HG03575 (cell line): ENCODE measurements around the gene NPR2.
A peak's percentile ranks its signal among the peaks of the same experiment; 100 is the strongest.

Source experiments
- ATAC-seq: cut with Tn5 transposase; IDR thresholded peaks from one replicate; pipeline ENCODE4 v1.9.1; 2021; ENCODE audit not compliant: unreplicated experiment, insufficient number of reproducible peaks, low FRiP score; ENCODE audit errors: extremely low read depth

Gene NPR2

DNA sequence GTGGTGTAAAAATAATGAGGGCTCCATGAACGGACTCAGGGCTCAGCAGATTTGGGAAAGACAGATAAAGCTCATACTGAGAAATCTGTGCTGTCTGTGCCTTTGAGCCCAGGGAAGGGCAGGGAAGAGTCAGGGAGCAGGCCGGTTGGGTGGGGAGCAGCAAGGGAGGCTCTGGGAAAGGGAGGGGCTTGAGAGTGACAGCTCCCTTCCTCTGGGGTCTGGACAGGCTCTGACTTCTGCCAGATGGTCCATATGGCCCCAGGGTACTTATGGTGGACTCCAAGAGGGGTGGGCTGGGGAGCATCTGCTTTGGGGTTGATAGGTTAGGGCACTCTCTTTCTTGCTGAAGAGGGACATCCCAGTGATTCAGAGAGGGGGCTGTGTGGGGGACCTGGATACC lies 2.1 kb downstream of the NPR2 start:
- no peak for ATAC-seq

DNA sequence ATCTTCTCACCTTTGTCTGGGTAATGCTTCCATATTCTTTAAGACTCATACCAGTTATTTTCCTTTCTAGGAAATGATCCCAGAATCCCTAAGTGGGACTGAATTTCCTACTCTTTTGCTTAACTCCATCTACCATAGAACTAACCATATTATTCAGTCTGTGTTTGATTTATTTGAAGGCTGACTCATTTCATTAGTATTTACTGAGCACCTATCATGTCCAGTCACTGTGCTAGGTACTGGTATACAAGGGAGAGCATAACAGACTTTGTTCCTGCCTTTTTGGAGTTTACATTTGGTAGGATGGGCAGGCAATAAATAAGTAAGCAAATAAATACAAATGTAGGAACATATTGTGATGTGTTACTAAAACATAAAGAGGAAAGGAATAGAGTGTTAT lies 4.3 kb downstream of the NPR2 start:
- no peak for ATAC-seq

DNA sequence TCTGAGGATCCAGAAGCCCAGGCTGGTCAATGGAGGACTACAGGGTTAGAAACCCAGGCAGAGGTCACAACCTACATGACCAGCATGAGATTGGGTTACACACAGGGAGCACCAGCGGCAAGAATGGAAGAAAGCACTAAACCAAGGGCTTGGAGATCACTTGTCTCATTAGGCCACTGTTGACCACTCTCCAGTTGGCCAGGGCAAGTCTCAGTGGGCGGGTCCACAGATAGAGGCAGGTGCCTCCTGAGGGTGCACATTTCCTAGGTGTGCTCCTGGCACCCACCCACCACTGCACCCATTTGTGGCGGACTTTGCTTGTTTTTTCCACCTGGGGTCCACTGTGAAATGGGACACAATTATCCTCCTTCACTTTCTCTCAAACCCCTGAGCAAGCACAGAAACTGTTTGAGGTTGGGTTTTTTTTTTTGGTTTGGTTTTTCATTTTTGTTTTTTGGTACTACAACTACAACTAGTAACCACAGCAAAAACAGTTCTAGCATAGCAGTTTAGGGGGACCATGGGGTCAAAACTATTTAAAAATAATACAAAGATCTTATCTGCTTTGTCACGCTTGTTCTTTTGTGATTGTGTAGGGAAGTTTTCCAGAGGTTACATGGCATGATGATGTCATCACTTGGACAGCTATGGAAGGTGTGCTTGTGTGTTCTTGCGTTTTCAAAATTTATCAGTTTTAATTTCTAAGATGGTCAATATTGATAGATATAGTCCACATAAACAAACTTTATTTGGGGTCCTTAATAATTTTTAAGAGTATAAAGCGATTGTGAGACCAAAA lies 6.1 kb downstream of the NPR2 start:
- no peak for ATAC-seq

DNA sequence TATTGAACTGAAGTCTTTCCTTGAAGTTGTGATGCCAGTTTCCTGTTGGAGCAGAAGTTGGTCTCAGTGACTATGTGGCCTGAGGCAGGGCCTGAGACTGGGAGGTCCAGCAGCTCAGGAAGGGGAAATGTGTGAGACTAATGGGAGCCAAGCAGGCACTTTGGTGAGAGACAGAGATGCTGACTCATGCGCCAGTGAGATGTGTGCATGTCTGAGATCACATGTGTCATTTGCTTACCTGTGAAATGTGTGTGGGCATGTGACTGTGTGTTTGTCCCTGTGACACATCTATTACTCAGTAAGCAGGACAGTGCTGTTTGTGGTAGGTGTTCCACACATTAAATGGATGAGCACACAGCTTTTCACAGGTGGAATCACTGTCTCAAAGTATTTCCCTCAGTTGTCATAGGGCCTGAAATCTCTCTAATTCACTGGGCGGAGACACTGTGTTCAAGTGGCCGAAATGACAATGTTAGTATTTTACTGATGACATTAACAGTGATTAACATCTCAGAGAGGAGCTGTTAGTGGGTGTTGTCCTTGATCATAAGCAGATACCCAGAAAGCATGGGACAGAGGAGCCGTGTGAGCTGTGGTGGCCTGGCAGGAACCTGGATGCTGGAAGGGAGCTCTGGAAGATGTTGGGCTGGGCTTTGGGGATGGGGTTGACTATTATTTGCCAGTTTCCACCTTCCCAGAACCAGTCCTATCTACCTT lies 7.4 kb downstream of the NPR2 start:
- ATAC-seq: no peak

DNA sequence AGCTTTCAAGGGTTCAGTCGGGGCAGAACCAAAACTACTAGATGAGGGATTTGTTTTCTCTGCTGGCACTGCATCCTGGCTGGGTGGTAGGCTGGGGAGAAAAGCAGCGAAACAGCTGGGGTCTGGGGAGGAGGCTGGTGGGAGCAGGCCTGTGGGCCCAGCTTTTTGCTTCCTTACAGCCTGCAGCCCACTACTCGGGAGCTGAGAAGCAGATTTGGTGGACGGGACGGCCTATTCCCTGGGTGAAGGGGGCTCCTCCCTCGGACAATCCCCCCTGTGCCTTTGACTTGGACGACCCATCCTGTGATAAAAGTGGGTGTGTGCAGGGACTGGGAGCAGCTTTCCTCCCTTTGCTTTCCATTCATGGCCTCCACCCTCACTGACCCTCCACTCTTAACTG lies 9.1 kb downstream of the NPR2 start:
- no peak for ATAC-seq

DNA sequence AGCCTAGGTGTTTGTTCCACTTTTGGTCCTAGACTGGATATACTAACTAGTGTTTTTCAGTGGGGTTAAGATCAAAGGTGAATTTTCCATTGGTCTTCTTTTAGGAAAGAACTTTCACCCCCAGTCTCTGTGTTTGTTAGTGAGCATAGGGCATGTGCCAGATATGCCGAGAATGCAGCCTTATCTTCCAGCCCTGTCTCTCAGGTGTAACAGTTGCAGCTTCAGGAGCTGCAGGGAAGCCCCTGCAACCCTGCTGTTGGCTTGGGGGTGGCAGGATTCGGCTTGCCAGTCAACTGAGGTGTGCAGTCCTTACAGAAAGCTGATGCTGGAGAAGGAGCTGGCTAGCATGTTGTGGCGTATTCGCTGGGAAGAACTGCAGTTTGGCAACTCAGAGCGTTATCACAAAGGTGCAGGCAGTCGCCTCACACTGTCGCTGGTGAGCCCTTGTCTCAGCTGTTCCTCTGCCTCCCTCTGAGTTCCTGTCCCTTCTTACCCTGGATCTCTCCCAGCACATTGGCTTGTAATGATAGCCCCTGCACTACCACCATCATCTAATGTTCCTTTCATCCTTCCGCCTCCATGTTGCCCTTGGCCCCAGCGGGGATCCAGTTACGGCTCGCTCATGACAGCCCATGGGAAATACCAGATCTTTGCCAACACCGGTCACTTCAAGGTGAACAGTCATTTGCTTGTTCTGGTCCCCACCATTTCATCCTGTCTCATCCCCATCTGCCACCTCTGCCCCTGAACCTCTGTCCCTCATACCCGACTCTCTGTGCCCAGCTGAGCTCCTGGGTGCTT lies 10.1 kb downstream of the NPR2 start:
- ATAC-seq: no peak

DNA sequence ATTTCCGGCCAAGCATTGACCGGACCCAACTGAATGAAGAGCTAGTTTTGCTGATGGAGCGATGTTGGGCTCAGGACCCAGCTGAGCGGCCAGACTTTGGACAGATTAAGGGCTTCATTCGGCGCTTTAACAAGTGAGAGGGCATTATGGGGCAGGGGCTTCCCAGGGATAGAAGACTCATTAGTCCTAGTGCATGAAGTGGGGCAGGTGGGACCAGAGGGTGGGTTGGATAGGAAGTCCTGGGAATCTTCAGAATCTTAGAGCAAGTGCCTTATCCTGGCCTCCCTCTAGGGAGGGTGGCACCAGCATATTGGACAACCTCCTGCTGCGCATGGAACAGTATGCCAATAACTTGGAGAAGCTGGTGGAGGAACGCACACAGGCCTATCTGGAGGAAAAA lies 14.7 kb downstream of the NPR2 start:
- ATAC-seq: no peak

DNA sequence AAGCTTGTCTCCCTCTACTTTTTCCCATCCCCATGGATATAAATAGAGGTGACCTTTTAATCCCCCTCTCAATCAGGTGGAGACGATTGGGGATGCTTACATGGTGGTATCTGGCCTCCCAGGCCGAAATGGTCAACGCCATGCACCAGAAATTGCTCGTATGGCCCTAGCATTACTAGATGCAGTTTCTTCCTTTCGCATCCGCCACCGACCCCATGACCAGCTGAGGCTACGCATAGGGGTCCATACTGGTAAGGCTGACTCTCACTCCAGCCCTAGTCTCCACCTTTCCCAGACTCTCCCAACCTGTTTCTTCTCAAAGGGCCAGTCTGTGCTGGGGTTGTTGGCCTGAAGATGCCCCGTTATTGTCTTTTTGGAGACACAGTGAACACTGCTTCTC lies 17.0 kb downstream of the NPR2 start:
- no peak for ATAC-seq

DNA sequence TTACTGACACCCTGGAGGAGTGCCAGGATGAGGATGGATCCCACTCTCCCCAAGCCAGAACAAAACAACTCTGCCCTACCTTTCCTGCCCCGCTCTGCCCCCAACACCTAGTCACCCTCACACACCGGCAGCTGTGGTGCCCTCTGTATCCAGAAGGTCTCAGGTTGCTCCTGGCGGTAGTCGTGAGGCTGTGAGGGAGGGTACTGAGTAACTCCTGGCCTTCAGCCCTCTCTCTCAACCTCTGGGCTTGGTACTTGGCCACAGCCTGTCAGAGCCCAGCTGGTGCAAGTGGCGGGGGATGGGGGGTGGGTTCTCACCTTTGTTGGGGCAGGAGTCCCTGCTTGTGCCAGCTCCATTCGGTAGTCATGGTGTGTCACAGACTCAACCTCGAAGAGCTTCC lies 18.7 kb downstream of the NPR2 start:
- ATAC-seq: no peak

DNA sequence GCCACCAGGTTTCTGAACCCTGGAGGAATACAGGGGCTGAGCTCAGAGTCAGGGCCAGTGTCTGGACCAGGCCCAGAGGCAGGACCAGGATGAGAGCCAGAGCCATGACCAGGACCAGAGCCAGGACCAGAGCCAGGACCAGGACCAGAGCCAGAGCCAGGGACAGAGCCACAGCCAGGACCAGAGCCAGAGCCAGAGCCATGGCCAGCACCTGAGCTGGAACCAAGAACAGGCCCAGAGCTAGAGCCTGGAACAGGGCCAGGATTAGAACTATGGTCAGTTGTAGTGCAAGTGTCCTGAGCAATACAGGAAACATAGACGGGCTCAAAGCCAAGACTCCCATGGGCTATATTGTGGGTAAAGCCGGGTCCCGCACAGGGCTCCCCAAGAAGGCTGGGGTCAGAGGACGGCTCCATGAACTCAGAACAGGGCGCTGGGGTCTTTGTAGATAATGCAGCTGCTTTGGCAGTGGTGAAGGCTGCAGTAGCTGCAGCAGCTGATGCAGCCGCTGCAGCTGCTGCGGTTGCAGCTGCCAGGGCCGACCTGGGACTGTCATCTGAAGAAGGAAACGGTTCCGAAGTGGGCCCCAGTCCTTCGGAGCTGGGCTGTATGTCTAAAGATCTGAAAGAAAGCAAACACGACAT lies 20.1 kb downstream of the NPR2 start:
- no peak for ATAC-seq

DNA sequence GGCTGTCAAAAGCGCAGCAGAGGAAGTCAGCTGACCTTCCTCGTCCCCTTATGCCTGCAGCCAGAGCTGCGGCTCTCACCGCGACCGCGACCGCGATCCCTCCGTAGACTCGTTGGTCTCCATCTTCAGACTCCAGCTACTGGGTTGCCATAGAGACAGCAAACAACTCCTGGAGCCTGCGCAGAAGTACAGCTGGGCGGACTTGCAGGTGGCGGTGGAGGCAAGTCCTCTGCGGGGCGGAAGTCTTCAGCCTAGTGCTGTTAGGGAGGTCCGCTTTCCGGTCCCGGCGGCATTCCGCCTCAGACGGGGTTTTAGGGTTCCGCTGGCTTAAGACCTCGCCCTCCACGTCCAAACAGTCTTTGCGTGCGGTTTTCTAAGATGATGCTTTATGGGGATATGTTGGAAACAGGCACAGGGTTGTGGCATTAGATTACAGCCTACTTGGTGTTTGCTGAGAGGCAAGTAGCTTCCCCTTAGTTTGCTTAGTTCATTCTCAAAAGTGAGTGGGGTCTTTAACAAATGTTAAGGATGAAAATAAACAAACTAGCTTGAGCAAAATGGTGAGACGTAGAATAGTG lies 20.7 kb downstream of the NPR2 start, which contains the start of gene SPAG8:
Gene SPAG8 (minus strand): TSS at position 238 of the 578 bp plus-strand sequence. CDS start 115 bp downstream, at position 123.
- peak; percentile 57 for ATAC-seq

DNA sequence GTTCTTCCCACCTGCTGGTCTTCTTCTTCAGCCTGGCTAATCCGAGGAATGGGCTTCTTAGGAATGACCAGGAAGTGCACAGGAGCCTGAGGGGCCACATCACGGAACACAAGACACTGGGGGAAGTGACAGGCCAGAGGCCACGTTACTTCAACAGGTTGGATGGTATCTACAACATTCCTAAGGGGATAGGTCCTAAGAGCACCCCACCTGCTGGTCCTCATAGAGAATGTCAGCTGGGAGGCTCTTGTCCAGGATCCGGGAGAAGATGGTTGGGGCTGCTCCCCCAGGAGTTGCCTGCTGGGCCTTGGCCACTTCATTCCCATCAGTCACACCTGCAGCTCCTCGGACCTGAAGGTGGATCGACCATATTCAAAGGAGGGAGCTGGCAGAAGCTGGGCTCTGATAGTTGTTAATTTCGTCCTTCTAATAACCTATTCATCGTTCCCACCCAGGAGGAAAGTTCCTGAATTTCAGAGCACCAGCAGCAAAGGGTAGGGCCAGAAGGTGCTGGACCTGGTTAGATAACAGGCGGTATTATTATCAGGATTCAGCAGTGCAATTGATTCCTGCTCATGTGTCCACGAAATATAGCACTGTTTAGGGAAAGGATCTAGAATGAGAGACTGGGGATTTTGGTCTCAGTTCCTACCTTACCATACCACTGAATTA lies 22.2 kb downstream of the NPR2 start:
- no peak for ATAC-seq

DNA sequence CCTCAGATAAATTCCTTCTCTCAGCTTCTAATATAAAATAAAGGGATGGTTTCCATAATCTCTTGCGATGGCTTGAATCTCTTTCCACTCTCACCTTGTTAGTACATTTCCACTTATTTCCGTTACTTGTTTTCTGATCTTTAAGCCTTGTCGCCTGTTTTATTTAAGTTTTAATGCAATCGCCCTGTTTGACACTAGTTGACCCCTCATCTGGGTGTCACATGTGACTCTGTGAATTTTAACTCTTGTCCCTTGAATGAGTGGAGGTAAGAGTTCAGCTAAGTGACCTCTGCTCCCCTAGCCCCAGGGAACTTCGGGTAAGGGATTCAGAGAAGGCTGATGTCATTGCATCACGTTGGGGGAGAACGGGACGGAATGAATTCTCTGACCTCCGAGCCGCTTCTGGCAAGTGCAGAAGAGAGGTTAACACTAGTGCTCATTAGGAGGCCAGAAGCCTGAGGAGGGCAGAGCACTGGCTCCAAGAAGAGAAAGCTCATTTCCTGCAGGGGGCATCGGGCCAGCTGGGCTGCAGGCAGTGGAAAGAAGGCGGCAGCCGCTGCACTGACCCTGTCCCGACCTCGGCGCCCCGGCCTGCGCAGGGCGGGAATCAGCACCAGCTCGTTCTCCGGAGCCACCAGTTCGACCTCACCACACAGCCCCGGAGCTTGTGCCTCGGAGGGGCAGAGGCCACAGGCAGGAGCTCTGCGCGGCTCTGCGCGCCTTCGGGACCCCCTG lies 22.9 kb downstream of the NPR2 start:
- peak; percentile 10 for ATAC-seq

DNA sequence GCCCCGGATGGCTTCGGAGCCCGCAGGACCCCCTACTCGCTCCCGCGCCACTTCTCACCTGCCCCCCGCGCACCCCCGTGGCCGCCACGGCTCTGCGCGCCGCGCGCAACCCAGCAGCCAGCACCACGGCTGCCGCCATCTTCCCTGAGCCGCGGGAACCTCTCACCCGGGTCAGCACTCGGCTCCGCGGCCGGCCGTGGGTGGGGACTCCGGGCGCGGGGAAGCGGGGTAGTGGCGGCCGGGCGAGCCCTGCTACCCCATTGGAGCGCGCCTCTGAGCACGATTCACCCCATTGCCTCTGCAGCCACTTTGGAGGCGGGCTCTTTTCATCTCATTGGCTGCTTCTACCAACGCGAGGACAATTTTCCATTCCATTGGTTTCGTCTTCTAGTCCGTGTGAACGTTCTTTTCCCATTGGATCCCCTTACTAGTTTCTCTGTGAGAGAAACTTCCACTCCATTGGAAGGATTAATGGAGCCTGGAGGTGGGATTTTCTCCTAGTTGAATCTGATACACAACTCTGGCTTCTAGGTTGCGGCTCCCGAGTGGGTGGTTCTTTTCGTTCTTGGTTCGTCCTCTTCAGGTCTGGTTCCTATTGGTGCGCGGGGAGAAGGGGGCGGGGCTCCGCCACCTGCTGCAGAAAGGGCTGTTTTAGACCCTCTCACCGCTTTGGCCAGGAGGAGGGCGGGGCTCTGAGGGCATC lies 23.6 kb downstream of the NPR2 start, which contains the start of gene HINT2:
Gene HINT2 (minus strand): TSS at position 202 of the 703 bp plus-strand sequence. CDS start 63 bp downstream, at position 139.
- peak; percentile 33 for ATAC-seq

DNA sequence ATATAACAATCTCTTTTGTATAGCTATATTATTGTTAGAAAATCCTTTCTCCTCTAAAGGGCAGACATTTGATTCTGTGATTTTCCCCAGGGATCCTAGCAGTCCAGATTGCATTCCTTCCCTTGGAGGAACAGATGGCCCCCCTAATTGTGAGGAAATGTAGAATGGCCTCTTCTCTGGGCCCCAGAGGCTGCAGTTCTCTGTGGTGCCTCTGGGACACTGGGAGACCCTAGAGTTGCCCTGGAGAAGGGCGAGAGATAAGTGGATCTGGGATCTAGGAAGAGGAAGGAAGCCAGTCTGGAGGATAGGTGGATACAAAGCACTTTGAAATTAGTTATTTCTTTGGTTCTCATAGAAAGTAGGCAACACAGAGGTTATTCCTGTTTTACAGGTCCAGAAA lies 25.3 kb downstream of the NPR2 start:
- no peak for ATAC-seq

DNA sequence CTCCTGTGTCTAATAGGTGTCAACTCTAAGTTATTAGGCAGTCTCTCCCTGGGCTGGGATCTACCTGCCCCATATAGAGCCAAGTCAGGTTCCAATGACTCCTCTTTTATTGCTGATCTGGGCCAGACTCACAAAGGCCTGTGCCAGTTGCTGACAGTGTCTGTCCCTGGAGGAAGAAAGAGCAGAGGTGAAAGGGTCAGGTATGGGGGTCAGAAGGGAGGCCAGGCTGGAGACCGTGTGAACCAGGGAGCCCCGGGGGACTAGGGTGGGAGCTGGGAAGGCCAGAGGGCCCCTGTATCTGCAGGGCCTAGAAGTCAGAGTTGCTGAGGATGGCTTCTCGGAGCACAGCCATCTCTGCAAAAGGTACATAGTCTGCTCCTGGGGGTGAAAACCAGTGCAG lies 26.9 kb downstream of the NPR2 start:
- ATAC-seq: no peak

DNA sequence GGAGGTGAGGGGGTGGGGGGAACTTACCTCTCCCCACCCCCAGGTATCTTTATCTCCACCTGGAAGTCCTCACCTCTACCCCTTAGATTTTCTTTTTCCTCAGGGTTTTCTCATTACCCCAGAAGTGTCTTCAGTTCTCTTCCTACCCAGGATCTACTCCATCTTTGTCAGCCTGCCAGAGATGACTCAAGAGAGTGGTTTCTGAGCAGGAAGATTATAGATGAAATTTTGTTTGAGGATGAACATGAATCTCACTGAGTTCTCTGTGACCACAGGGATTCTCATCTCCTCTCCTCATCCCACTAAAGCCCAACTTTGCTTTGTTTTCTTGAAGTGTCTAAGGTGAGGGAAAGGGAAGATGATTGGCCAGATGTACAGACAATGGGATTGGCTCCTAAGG lies 28.7 kb downstream of the NPR2 start:
- no peak for ATAC-seq
